ENCODE data around the gene DNAH1.

DNA sequence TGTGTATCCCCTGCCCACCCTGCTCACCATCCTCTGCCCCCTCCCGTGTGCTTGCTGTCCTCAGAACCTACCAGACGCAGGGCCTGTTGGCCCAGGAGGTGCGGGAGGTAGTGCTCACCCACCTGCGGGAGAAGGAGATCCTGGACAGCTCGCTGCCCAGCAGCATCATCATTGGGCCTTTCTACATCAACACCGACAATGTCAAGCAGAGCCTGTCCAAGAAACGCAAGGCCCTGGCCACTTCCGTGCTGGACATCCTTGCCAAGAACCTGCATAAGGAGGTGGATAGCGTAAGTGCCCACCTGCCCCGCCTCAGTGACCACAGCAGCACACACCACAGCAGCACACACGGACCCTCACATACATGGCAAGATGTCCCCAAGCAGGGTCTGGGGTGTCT lies 33.0 kb downstream of the DNAH1 start:
- no peak for TF ChIP-seq POLR2A (IDR thresholded peaks at IDR 0.05; ENCODE audit: low read length)
- no peak for TF ChIP-seq GATA1 (IDR thresholded peaks at IDR 0.05; ENCODE audit: low read depth, low read length)
